Activated effector memory CD4-positive, alpha-beta T cell treated with anti-CD3 and anti-CD28 coated beads, Interleukin-2, amount 50 U/mL, for 16 hours (primary cell): Measurements from ENCODE around the gene EGFL8.
"Not testable (repeated sequence)": the region's sequence is repeated elsewhere in the genome, so short reads cannot be mapped to it uniquely, and the experiment has no call there.

Experiments used
- DNase-seq: peaks from one replicate; pipeline ENCODE4 v3.0.0-alpha.2; 2020

EGFL8 gene

GRCh38 chr6:32198345-32198696, 33.9 kb downstream of the EGFL8 start:
- no peak for DNase-seq

- DNase-seq: no peak
Measured at GRCh38 chr6:32198866-32199265, 34.5 kb downstream of the EGFL8 start.

- DNase-seq: no peak
Measured at GRCh38 chr6:32200711-32201475, 36.5 kb downstream of the EGFL8 start.

GRCh38 chr6:32202186-32202585, 37.8 kb downstream of the EGFL8 start:
- DNase-seq: no peak

- DNase-seq: no peak
Measured at GRCh38 chr6:32203426-32204267, 39.3 kb downstream of the EGFL8 start.

GRCh38 chr6:32204268-32204715, 39.9 kb downstream of the EGFL8 start:
- no peak for DNase-seq

- DNase-seq: no peak
Measured at GRCh38 chr6:32208996-32209395, 44.6 kb downstream of the EGFL8 start.

- no peak for DNase-seq
Measured at GRCh38 chr6:32210191-32210601, 45.8 kb downstream of the EGFL8 start.

- DNase-seq: not testable (repeated sequence)
Measured at GRCh38 chr6:32211432-32211831, 47.0 kb downstream of the EGFL8 start.

- no peak for DNase-seq
Measured at GRCh38 chr6:32212076-32212760, 47.8 kb downstream of the EGFL8 start.

- DNase-seq: no peak
Measured at GRCh38 chr6:32213649-32214048, 49.3 kb downstream of the EGFL8 start.

- DNase-seq: no peak
Measured at GRCh38 chr6:32214126-32214525, 49.7 kb downstream of the EGFL8 start.

GRCh38 chr6:32215617-32216016, 51.2 kb downstream of the EGFL8 start:
- DNase-seq: no peak

- DNase-seq: peak; percentile 25
Measured at GRCh38 chr6:32216285-32216684, 51.9 kb downstream of the EGFL8 start.

GRCh38 chr6:32216998-32217397, 52.6 kb downstream of the EGFL8 start:
- peak; percentile 34 for DNase-seq
